Measurements from ENCODE around the gene IPMK.
"Not testable (repeated sequence)": the region's sequence is repeated elsewhere in the genome, so short reads cannot be mapped to it uniquely, and the experiment has no call there.

The IPMK gene

GRCh38 chr10:58180666-58181065, 87.0 kb downstream of the IPMK start:
- Histone ChIP-seq H3K4me1 (ENCODE audit: insufficient read depth, low read length) (no peaks in the 10 kb centered on the region), H3K4me3 (ENCODE audit: low read length) (no peak overlapping the region), H2AFZ (ENCODE audit: low read depth, low read length) (no peak overlapping the region), H3K9me3 (ENCODE audit: low read length) (no peaks in the 10 kb centered on the region), H3K27me3 (ENCODE audit: insufficient read depth, low read length) (no peaks in the 10 kb centered on the region), H3K36me3 (ENCODE audit: insufficient read depth, low read length) (no peaks in the 10 kb centered on the region)

GRCh38 chr10:58179238-58179637, 88.5 kb downstream of the IPMK start:
- no peaks in the 10 kb centered on the region for H3K4me1 ChIP-seq (ENCODE audit: insufficient read depth, low read length)
- no peaks in the 10 kb centered on the region for H3K27me3 ChIP-seq (ENCODE audit: insufficient read depth, low read length)
- no peak overlapping the region for H2AFZ ChIP-seq (ENCODE audit: low read depth, low read length)
- H3K36me3 ChIP-seq (ENCODE audit: insufficient read depth, low read length), result no peaks in the 10 kb centered on the region
- no peaks in the 10 kb centered on the region for H3K9me3 ChIP-seq (ENCODE audit: low read length)
- H3K4me3 ChIP-seq (ENCODE audit: low read length), result no peak overlapping the region

- Histone ChIP-seq H3K4me3 (ENCODE audit: low read length) (no peak overlapping the region), H3K27me3 (ENCODE audit: insufficient read depth, low read length) (no peaks in the 10 kb centered on the region), H2AFZ (ENCODE audit: low read depth, low read length) (no peak overlapping the region), H3K9me3 (ENCODE audit: low read length) (no peaks in the 10 kb centered on the region), H3K36me3 (ENCODE audit: insufficient read depth, low read length) (no peaks in the 10 kb centered on the region), H3K4me1 (ENCODE audit: insufficient read depth, low read length) (no peaks in the 10 kb centered on the region)
Measured at GRCh38 chr10:58178811-58179210, 88.9 kb downstream of the IPMK start.

GRCh38 chr10:58177362-58177947, 90.2 kb downstream of the IPMK start:
- no peak overlapping the region for H2AFZ ChIP-seq (ENCODE audit: low read depth, low read length)
- no peaks in the 10 kb centered on the region for H3K36me3 ChIP-seq (ENCODE audit: insufficient read depth, low read length)
- no peaks in the 10 kb centered on the region for H3K27me3 ChIP-seq (ENCODE audit: insufficient read depth, low read length)
- H3K4me3 ChIP-seq (ENCODE audit: low read length), result no peak overlapping the region
- no peaks in the 10 kb centered on the region for H3K9me3 ChIP-seq (ENCODE audit: low read length)
- H3K4me1 ChIP-seq (ENCODE audit: insufficient read depth, low read length), result no peaks in the 10 kb centered on the region

GRCh38 chr10:58175990-58176900, 91.4 kb downstream of the IPMK start:
- H3K27me3 ChIP-seq (ENCODE audit: insufficient read depth, low read length), result no peaks in the 10 kb centered on the region

GRCh38 chr10:58174831-58175230, 92.9 kb downstream of the IPMK start:
- no peaks in the 10 kb centered on the region for H3K27me3 ChIP-seq (ENCODE audit: insufficient read depth, low read length)
- no peaks in the 10 kb centered on the region for H3K9me3 ChIP-seq (ENCODE audit: low read length)
- no peaks in the 10 kb centered on the region for H3K4me1 ChIP-seq (ENCODE audit: insufficient read depth, low read length)
- no peaks in the 10 kb centered on the region for H3K36me3 ChIP-seq (ENCODE audit: insufficient read depth, low read length)
- H3K4me3 ChIP-seq (ENCODE audit: low read length), result no peak overlapping the region
- H2AFZ ChIP-seq (ENCODE audit: low read depth, low read length), result no peak overlapping the region

More at GRCh38 chr10:58175990-58176900, 91.4 kb downstream of the IPMK start:
- Histone ChIP-seq H3K4me3 (ENCODE audit: low read length) (no peak overlapping the region), H2AFZ (ENCODE audit: low read depth, low read length) (no peak overlapping the region), H3K36me3 (ENCODE audit: insufficient read depth, low read length) (no peaks in the 10 kb centered on the region), H3K9me3 (ENCODE audit: low read length) (no peaks in the 10 kb centered on the region), H3K4me1 (ENCODE audit: insufficient read depth, low read length) (no peaks in the 10 kb centered on the region)

- no peak overlapping the region for H2AFZ ChIP-seq (ENCODE audit: low read depth, low read length)
- no peak overlapping the region for H3K4me3 ChIP-seq (ENCODE audit: low read length)
- no peaks in the 10 kb centered on the region for H3K9me3 ChIP-seq (ENCODE audit: low read length)
- H3K27me3 ChIP-seq (ENCODE audit: insufficient read depth, low read length), result no peaks in the 10 kb centered on the region
- no peaks in the 10 kb centered on the region for H3K4me1 ChIP-seq (ENCODE audit: insufficient read depth, low read length)
- no peaks in the 10 kb centered on the region for H3K36me3 ChIP-seq (ENCODE audit: insufficient read depth, low read length)
Measured at GRCh38 chr10:58173391-58173790, 94.3 kb downstream of the IPMK start.

- Histone ChIP-seq H3K36me3 (ENCODE audit: insufficient read depth, low read length) (no peaks in the 10 kb centered on the region), H3K4me1 (ENCODE audit: insufficient read depth, low read length) (no peaks in the 10 kb centered on the region), H2AFZ (ENCODE audit: low read depth, low read length) (no peak overlapping the region), H3K9me3 (ENCODE audit: low read length) (no peaks in the 10 kb centered on the region), H3K27me3 (ENCODE audit: insufficient read depth, low read length) (no peaks in the 10 kb centered on the region), H3K4me3 (ENCODE audit: low read length) (no peak overlapping the region)
Measured at GRCh38 chr10:58171146-58171545, 96.5 kb downstream of the IPMK start.

GRCh38 chr10:58164517-58164916, 103.2 kb downstream of the IPMK start:
- no peak overlapping the region for H3K4me3 ChIP-seq (ENCODE audit: low read length)
- H3K27me3 ChIP-seq (ENCODE audit: insufficient read depth, low read length), result no peaks in the 10 kb centered on the region
- H3K9me3 ChIP-seq (ENCODE audit: low read length), result no peaks in the 10 kb centered on the region
- H2AFZ ChIP-seq (ENCODE audit: low read depth, low read length), result no peak overlapping the region
- H3K36me3 ChIP-seq (ENCODE audit: insufficient read depth, low read length), result no peaks in the 10 kb centered on the region
- H3K4me1 ChIP-seq (ENCODE audit: insufficient read depth, low read length), result no peaks in the 10 kb centered on the region

- no peak overlapping the region for H2AFZ ChIP-seq (ENCODE audit: low read depth, low read length)
- no peaks in the 10 kb centered on the region for H3K4me1 ChIP-seq (ENCODE audit: insufficient read depth, low read length)
- no peak overlapping the region for H3K4me3 ChIP-seq (ENCODE audit: low read length)
- no peaks in the 10 kb centered on the region for H3K9me3 ChIP-seq (ENCODE audit: low read length)
- no peaks in the 10 kb centered on the region for H3K27me3 ChIP-seq (ENCODE audit: insufficient read depth, low read length)
- no peaks in the 10 kb centered on the region for H3K36me3 ChIP-seq (ENCODE audit: insufficient read depth, low read length)
Measured at GRCh38 chr10:58158806-58159205, 108.9 kb downstream of the IPMK start.

- Histone ChIP-seq H3K4me3 (ENCODE audit: low read length) (no peak overlapping the region), H3K27me3 (ENCODE audit: insufficient read depth, low read length) (no peaks in the 10 kb centered on the region), H3K9me3 (ENCODE audit: low read length) (no peaks in the 10 kb centered on the region), H3K36me3 (ENCODE audit: insufficient read depth, low read length) (no peaks in the 10 kb centered on the region), H3K4me1 (ENCODE audit: insufficient read depth, low read length) (no peaks in the 10 kb centered on the region), H2AFZ (ENCODE audit: low read depth, low read length) (no peak overlapping the region)
Measured at GRCh38 chr10:58157076-58157766, 110.5 kb downstream of the IPMK start.

- H3K27me3 ChIP-seq (ENCODE audit: insufficient read depth, low read length); H3K4me1 ChIP-seq (ENCODE audit: insufficient read depth, low read length); H2AFZ ChIP-seq (ENCODE audit: low read depth, low read length); H3K9me3 ChIP-seq (ENCODE audit: low read length); H3K36me3 ChIP-seq (ENCODE audit: insufficient read depth, low read length); H3K4me3 ChIP-seq (ENCODE audit: low read length): not testable (repeated sequence)
Measured at GRCh38 chr10:58155941-58156340, 111.8 kb downstream of the IPMK start.

GRCh38 chr10:58153751-58154150, 113.9 kb downstream of the IPMK start:
- no peaks in the 10 kb centered on the region for H3K4me1 ChIP-seq (ENCODE audit: insufficient read depth, low read length)
- H3K36me3 ChIP-seq (ENCODE audit: insufficient read depth, low read length), result no peaks in the 10 kb centered on the region
- H3K27me3 ChIP-seq (ENCODE audit: insufficient read depth, low read length), result no peaks in the 10 kb centered on the region
- H3K9me3 ChIP-seq (ENCODE audit: low read length), result no peaks in the 10 kb centered on the region
- no peak overlapping the region for H3K4me3 ChIP-seq (ENCODE audit: low read length)
- H2AFZ ChIP-seq (ENCODE audit: low read depth, low read length), result no peak overlapping the region

Data from neuron (in vitro differentiated cells).